ENCODE data around the gene ABCB4.

DNA sequence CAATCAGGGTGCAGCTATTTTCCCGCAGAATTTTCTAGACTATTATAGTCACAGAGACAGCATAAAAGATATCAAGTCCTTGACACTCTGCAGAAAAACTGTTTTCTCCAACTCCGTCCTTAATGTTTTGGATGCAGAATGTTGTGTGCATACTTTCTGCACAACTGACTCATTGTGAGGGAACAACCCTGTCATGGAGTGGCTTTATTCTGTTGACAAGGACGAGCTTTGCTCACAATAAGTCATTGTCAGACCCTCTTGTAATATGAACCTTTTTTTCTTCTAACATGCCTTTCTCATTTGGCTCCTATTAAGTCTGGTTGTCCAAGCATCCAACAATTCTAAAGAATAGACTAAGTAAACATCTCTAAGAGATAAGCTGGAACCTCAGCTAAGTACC lies 17.3 kb downstream of the ABCB4 start:
- TF ChIP-seq, protein P1, sequence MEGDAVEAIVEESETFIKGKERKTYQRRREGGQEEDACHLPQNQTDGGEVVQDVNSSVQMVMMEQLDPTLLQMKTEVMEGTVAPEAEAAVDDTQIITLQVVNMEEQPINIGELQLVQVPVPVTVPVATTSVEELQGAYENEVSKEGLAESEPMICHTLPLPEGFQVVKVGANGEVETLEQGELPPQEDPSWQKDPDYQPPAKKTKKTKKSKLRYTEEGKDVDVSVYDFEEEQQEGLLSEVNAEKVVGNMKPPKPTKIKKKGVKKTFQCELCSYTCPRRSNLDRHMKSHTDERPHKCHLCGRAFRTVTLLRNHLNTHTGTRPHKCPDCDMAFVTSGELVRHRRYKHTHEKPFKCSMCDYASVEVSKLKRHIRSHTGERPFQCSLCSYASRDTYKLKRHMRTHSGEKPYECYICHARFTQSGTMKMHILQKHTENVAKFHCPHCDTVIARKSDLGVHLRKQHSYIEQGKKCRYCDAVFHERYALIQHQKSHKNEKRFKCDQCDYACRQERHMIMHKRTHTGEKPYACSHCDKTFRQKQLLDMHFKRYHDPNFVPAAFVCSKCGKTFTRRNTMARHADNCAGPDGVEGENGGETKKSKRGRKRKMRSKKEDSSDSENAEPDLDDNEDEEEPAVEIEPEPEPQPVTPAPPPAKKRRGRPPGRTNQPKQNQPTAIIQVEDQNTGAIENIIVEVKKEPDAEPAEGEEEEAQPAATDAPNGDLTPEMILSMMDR (conservative IDR thresholded peaks at IDR 0.05; ENCODE audit: low read length) = no peak
- no peak for TF ChIP-seq EZH2phosphoT487 (IDR thresholded peaks at IDR 0.05; ENCODE audit: borderline replicate concordance, low read depth, low read length)
